Stimulated activated CD8-positive, alpha-beta memory T cell treated with anti-CD3 and anti-CD28 coated beads, Interleukin-15, amount 100 ng/mL, for 1 hour (primary cell): Measurements from ENCODE around the gene RPS15.

Experiments
- DNase-seq: peaks from one replicate; pipeline ENCODE4 v3.0.0-alpha.2; 2020; ENCODE audit warnings: low read depth

The RPS15 gene

GRCh38 chr19:1420590-1420989, 17.6 kb upstream of the RPS15 start:
- no peak for DNase-seq

- no peak for DNase-seq
Measured at GRCh38 chr19:1421218-1421957, 16.8 kb upstream of the RPS15 start.

- no peak for DNase-seq
Measured at GRCh38 chr19:1421958-1422305, 16.3 kb upstream of the RPS15 start.

GRCh38 chr19:1422360-1422759, 15.8 kb upstream of the RPS15 start:
- DNase-seq, result no peak

GRCh38 chr19:1422943-1423342, 15.3 kb upstream of the RPS15 start:
- DNase-seq, result no peak

GRCh38 chr19:1423436-1424191, 14.6 kb upstream of the RPS15 start:
- no peak for DNase-seq

- DNase-seq, result no peak
Measured at GRCh38 chr19:1424192-1424955, 13.8 kb upstream of the RPS15 start.

GRCh38 chr19:1425102-1425837, 12.9 kb upstream of the RPS15 start:
- no peak for DNase-seq

- no peak for DNase-seq
Measured at GRCh38 chr19:1425902-1426301, 12.3 kb upstream of the RPS15 start.

- no peak for DNase-seq
Measured at GRCh38 chr19:1426736-1427135, 11.5 kb upstream of the RPS15 start.

- DNase-seq, result no peak
Measured at GRCh38 chr19:1427221-1427920, 10.8 kb upstream of the RPS15 start.

GRCh38 chr19:1428738-1429391, 9.3 kb upstream of the RPS15 start:
- no peak for DNase-seq

- DNase-seq, result no peak
Measured at GRCh38 chr19:1429750-1430149, 8.4 kb upstream of the RPS15 start.

- no peak for DNase-seq
Measured at GRCh38 chr19:1430246-1430645, 8.0 kb upstream of the RPS15 start.

- no peak for DNase-seq
Measured at GRCh38 chr19:1431759-1432506, 6.3 kb upstream of the RPS15 start.

- no peak for DNase-seq
Measured at GRCh38 chr19:1432507-1432887, 5.7 kb upstream of the RPS15 start.

- no peak for DNase-seq
Measured at GRCh38 chr19:1433119-1434039, 4.8 kb upstream of the RPS15 start.

GRCh38 chr19:1434040-1434366, 4.2 kb upstream of the RPS15 start:
- no peak for DNase-seq

GRCh38 chr19:1434577-1435060, 3.6 kb upstream of the RPS15 start:
- no peak for DNase-seq
